HEK293T (cell line): ENCODE measurements around the gene KRT14.
"Not testable (repeated sequence)": the region's sequence is repeated elsewhere in the genome, so short reads cannot be mapped to it uniquely, and the experiment has no call there.

ENCODE experiments used
- CTCF ChIA-PET: fragments of 350-600 bp; formaldehyde crosslinking; extraction: SDS; loops from one replicate; lab custom pipeline; 2021; ENCODE audit warnings: antibody characterized with exemption, inconsistent platforms; lab: Yijun Ruan, JAX
- POLR2A ChIA-PET: fragments of 350-600 bp; formaldehyde crosslinking; extraction: SDS; loops from one replicate; lab custom pipeline; 2020; ENCODE audit warnings: antibody characterized with exemption, inconsistent platforms; lab: Yijun Ruan, JAX
- DNase-seq: peaks from one replicate; pipeline ENCODE4 v3.0.0; 2012; ENCODE audit warnings: mixed read lengths; ENCODE audit errors: extremely low spot score
- ARNT ChIP-seq: fragments of 450-650 bp; IDR thresholded peaks from 2 replicates; pipeline ENCODE4 v1.6.1; 2017; ENCODE audit warnings: mild to moderate bottlenecking
- BHLHE40 ChIP-seq: fragments of 450-650 bp; IDR thresholded peaks from 2 replicates; pipeline ENCODE4 v1.6.1; 2016; ENCODE audit warnings: mild to moderate bottlenecking, moderate library complexity, borderline replicate concordance
- CTBP1 ChIP-seq: fragments of 450-650 bp; IDR thresholded peaks from 2 replicates; pipeline ENCODE4 v1.6.1; 2016; ENCODE audit warnings: borderline replicate concordance
- ELF4 ChIP-seq: fragments of 450-650 bp; IDR thresholded peaks from 2 replicates; pipeline ENCODE4 v1.6.1; 2017; ENCODE audit warnings: antibody characterized with exemption
- FOXA1 ChIP-seq: fragments of 450-650 bp; IDR thresholded peaks from 2 replicates; pipeline ENCODE4 v1.6.1; 2016; ENCODE audit warnings: mild to moderate bottlenecking
- FOXK2 ChIP-seq: fragments of 450-650 bp; IDR thresholded peaks from 2 replicates; pipeline ENCODE4 v1.6.1; 2016; ENCODE audit warnings: mild to moderate bottlenecking
- FOXM1 ChIP-seq: fragments of 450-650 bp; IDR thresholded peaks from 2 replicates; pipeline ENCODE4 v1.6.1; 2017; ENCODE audit warnings: mild to moderate bottlenecking, borderline replicate concordance
- HDGF ChIP-seq: fragments of 450-650 bp; IDR thresholded peaks from 2 replicates; pipeline ENCODE4 v1.6.1; 2017; ENCODE audit warnings: antibody characterized with exemption, borderline replicate concordance
- L3MBTL2 ChIP-seq: fragments of 450-650 bp; conservative IDR thresholded peaks from 2 replicates; pipeline ENCODE4 v1.6.1; 2016; ENCODE audit warnings: mild to moderate bottlenecking
- LEF1 ChIP-seq: fragments of 450-650 bp; IDR thresholded peaks from 2 replicates; pipeline ENCODE4 v1.6.1; 2017; ENCODE audit warnings: mild to moderate bottlenecking, borderline replicate concordance
- NFRKB ChIP-seq: fragments of 450-650 bp; IDR thresholded peaks from 2 replicates; pipeline ENCODE4 v1.6.1; 2016; ENCODE audit warnings: mild to moderate bottlenecking, moderate library complexity
- PKNOX1 ChIP-seq: fragments of 450-650 bp; IDR thresholded peaks from 2 replicates; pipeline ENCODE4 v1.6.1; 2016
- SP1 ChIP-seq: fragments of 450-650 bp; IDR thresholded peaks from 2 replicates; pipeline ENCODE4 v1.6.1; 2017
- SUZ12 ChIP-seq: fragments of 450-650 bp; IDR thresholded peaks from 2 replicates; pipeline ENCODE4 v1.6.1; 2016; ENCODE audit warnings: mild to moderate bottlenecking
- TARDBP ChIP-seq: fragments of 450-650 bp; IDR thresholded peaks from 2 replicates; pipeline ENCODE4 v1.6.1; 2016
- ZNF384 ChIP-seq: fragments of 450-650 bp; IDR thresholded peaks from 2 replicates; pipeline ENCODE4 v1.6.1; 2016

The KRT14 gene

DNA sequence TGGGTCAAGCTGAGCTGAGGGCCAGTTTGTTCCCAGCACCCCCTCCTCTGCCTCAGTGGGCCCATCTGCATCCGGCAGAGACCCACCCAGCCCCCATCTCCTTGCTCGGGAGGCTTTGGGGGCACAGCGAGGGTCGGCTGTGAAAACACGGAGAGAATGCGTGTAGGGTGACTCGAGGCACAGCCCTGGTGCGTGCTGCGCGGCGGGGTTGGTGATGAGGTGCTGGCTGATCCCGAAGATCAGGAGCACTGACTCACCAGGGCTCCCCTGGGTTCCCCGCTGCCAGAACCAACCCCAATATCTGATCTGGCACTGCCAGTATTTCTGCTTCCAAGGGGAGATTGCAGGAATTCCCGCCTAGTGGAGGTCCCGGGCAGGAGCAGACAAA, 45.2 kb upstream of the KRT14 start:
- DNase-seq: no peak
- ChIA-PET POLR2A (no interaction called here), CTCF (no interaction called here)
- no peak for TF ChIP-seq FOXA1
- TF ChIP-seq TARDBP: no peak
- no peak for TF ChIP-seq LEF1
- no peak for TF ChIP-seq L3MBTL2
- TF ChIP-seq ELF4: no peak
- no peak for TF ChIP-seq PKNOX1
- TF ChIP-seq NFRKB: no peak
- TF ChIP-seq SP1: no peak
- TF ChIP-seq FOXM1: no peak
- TF ChIP-seq CTBP1: no peak

GRCh38 chr17:41631025-41631897, 44.6 kb upstream of the KRT14 start:
- TF ChIP-seq L3MBTL2 (no peak), ELF4 (no peak), SUZ12 (no peak), FOXM1 (no peak), FOXA1 (no peak)
- ChIA-PET CTCF (no interaction called here), POLR2A (no interaction called here)
- no peak for DNase-seq

GRCh38 chr17:41629826-41630670, 43.4 kb upstream of the KRT14 start:
- POLR2A ChIA-PET: interaction anchor here (0.6 kb wide), 1 partner anchor 765 kb away, joined by 3 read pairs; no protein-coding TSS in a partner anchor
- CTCF ChIA-PET: interaction anchor here (1.2 kb wide), 1 partner anchor 33 kb away, joined by 3 read pairs; no protein-coding TSS in a partner anchor
- no peak for DNase-seq
- TF ChIP-seq ARNT: no peak
- no peak for TF ChIP-seq FOXA1
- no peak for TF ChIP-seq CTBP1
- no peak for TF ChIP-seq ELF4
- TF ChIP-seq FOXM1: no peak
- TF ChIP-seq SUZ12: no peak

- CTCF ChIA-PET: interaction anchor here (1.2 kb wide), 1 partner anchor 34 kb away, joined by 3 read pairs; no protein-coding TSS in a partner anchor
- no peak for TF ChIP-seq TARDBP
- TF ChIP-seq NFRKB: no peak
- TF ChIP-seq SUZ12: no peak
- no peak for TF ChIP-seq SP1
- TF ChIP-seq ARNT: no peak
- TF ChIP-seq FOXA1: no peak
- TF ChIP-seq PKNOX1: no peak
- TF ChIP-seq BHLHE40: no peak
- no peak for TF ChIP-seq L3MBTL2
- no peak for TF ChIP-seq FOXM1
- no peak for TF ChIP-seq ELF4
- no peak for TF ChIP-seq FOXK2
- TF ChIP-seq HDGF: no peak
- no peak for TF ChIP-seq CTBP1
- TF ChIP-seq ZNF384: no peak
- POLR2A ChIA-PET: no interaction called here
- DNase-seq: no peak
Measured at GRCh38 chr17:41629316-41629715, 42.6 kb upstream of the KRT14 start.

GRCh38 chr17:41628621-41629255, 42.0 kb upstream of the KRT14 start:
- DNase-seq, POLR2A ChIA-PET, CTCF ChIA-PET: not testable (repeated sequence)

DNA sequence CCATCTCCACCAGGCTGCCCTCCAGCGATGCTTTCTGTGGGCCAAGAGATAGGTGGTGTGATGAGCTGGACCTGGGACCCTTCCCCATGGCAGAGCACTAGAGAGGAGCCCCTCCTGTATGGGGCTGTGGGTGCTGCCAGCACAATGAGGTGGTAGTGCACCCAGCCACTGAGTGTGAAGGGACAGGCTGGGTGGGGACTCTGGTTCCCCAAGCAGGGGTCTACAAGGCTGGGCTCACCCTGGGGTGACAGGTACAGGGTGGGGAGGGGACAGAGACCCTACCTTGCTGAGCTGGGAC, 41.3 kb upstream of the KRT14 start:
- POLR2A ChIA-PET, DNase-seq: not testable (repeated sequence)
- CTCF ChIA-PET: interaction anchor here (0.6 kb wide), 1 partner anchor 1212 kb away, joined by 3 read pairs; no protein-coding TSS in a partner anchor
